CD4-positive, alpha-beta T cell treated with Interleukin-15 for 4 hours (primary cell): ENCODE measurements around the gene LPP.

Experiments
- DNase-seq: peaks from one replicate; pipeline ENCODE4 v3.0.0-alpha.2; 2020; ENCODE audit warnings: low spot score

Gene LPP

GRCh38 chr3:188881954-188882641, 728.1 kb downstream of the LPP start:
- no peak for DNase-seq

- DNase-seq = no peak
Observed at GRCh38 chr3:188884299-188885043, 730.5 kb downstream of the LPP start.

GRCh38 chr3:188888321-188889053, 734.5 kb downstream of the LPP start:
- no peak for DNase-seq

- no peak for DNase-seq
Observed at GRCh38 chr3:188889054-188889491, 735.1 kb downstream of the LPP start.

- DNase-seq = no peak
Observed at GRCh38 chr3:188890572-188891270, 736.8 kb downstream of the LPP start.

- DNase-seq = no peak
Observed at GRCh38 chr3:188899881-188900280, 745.9 kb downstream of the LPP start.

GRCh38 chr3:188900421-188900951, 746.5 kb downstream of the LPP start:
- DNase-seq = no peak

GRCh38 chr3:188901126-188901525, 747.2 kb downstream of the LPP start:
- DNase-seq = no peak

- DNase-seq = no peak
Observed at GRCh38 chr3:188901671-188902287, 747.8 kb downstream of the LPP start.

- DNase-seq = no peak
Observed at GRCh38 chr3:188904670-188905069, 750.7 kb downstream of the LPP start.

GRCh38 chr3:188905547-188905946, 751.6 kb downstream of the LPP start:
- DNase-seq = no peak

- no peak for DNase-seq
Observed at GRCh38 chr3:188906236-188906635, 752.3 kb downstream of the LPP start.

GRCh38 chr3:188908002-188908850, 754.3 kb downstream of the LPP start:
- no peak for DNase-seq

- DNase-seq = no peak
Observed at GRCh38 chr3:188911026-188911850, 757.3 kb downstream of the LPP start.

GRCh38 chr3:188913084-188913483, 759.1 kb downstream of the LPP start:
- no peak for DNase-seq

- no peak for DNase-seq
Observed at GRCh38 chr3:188914552-188914951, 760.6 kb downstream of the LPP start.

- no peak for DNase-seq
Observed at GRCh38 chr3:188915127-188915526, 761.2 kb downstream of the LPP start.

GRCh38 chr3:188916934-188917401, 763.0 kb downstream of the LPP start:
- peak; percentile 20 for DNase-seq

- DNase-seq = no peak
Observed at GRCh38 chr3:188918093-188918492, 764.1 kb downstream of the LPP start.

- DNase-seq = no peak
Observed at GRCh38 chr3:188923671-188924070, 769.7 kb downstream of the LPP start.
